ENCODE data around the gene USP12. TPM values are rescaled to one million over a fixed set of nuclear protein-coding genes. Genes with fewer than 3 reads are reported as not detected.

Gene USP12
- total RNA-seq, 5 donors from 2014 or later (not counting 1 experiment from before 2014, with no cell fraction given), result 20.9 to 43.6 (median 21.8) TPM

- no peaks in the 10 kb centered on the region for H3K4me1 Mint-ChIP-seq
- no peak overlapping the region for H3K4me3 Mint-ChIP-seq
- peaks cover 9 to 12% of the 10 kb centered on the region in 2 donors for H3K27me3 Mint-ChIP-seq
- peaks cover 0 to 4% (median 4%) of the 10 kb centered on the region in 3 donors for H3K9me3 Mint-ChIP-seq
- H3K27ac ChIP-seq (ENCODE audit: low read length), result no peak overlapping the region
- ChIA-PET POLR2A (interaction anchor here in 1 of 2 donors (0.6 kb wide), 1 partner anchor 113 kb away, joined by 9 read pairs; no protein-coding TSS in a partner anchor), CTCF (no interaction called here)
- H3K27ac Mint-ChIP-seq, result no peak overlapping the region
- DNase-seq (no peak), ATAC-seq (replicated peaks in 1 of 4) (no peak)
- no peaks in the 10 kb centered on the region for H3K36me3 ChIP-seq (ENCODE audit: control insufficient read depth in 2 of 2, extremely low read depth in 1 of 2, insufficient read depth in 1 of 2, low read length in 1 of 2)
- H3K4me1 ChIP-seq (ENCODE audit: control insufficient read depth in 1 of 2, extremely low read depth in 1 of 2, insufficient read depth in 2 of 2, low read length in 2 of 2), result no peaks in the 10 kb centered on the region
- H3K27me3 ChIP-seq (replicated peaks in 1 of 2; ENCODE audit: control insufficient read depth in 2 of 2, extremely low read depth in 1 of 2, insufficient read depth in 2 of 2, low read length in 1 of 2), result peaks cover 0 to 7% of the 10 kb centered on the region in 2 experiments
- WGBS (ENCODE audit: insufficient coverage), result 80% methylated on average over 1 of the region's 2 CpGs
- H3K9me3 ChIP-seq, result no peaks in the 10 kb centered on the region
- peaks cover 5% of the 10 kb centered on the region for H3K36me3 Mint-ChIP-seq
- H3K4me3 ChIP-seq (ENCODE audit: control insufficient read depth in 1 of 2, extremely low read depth in 1 of 2, low read length in 1 of 2), result no peak overlapping the region
These were observed 28.1 kb upstream of the USP12 start for GRCh38 chr13:27199696-27200095.

- Mint-ChIP-seq H3K9me3 (peaks cover 0 to 4% (median 4%) of the 10 kb centered on the region in 3 donors), H3K27ac (no peak overlapping the region), H3K36me3 (peaks cover 5% of the 10 kb centered on the region), H3K4me1 (no peaks in the 10 kb centered on the region), H3K27me3 (peaks cover 12 to 16% of the 10 kb centered on the region in 2 donors), H3K4me3 (no peak overlapping the region)
- H3K36me3 ChIP-seq (ENCODE audit: control insufficient read depth in 2 of 2, extremely low read depth in 1 of 2, insufficient read depth in 1 of 2, low read length in 1 of 2), result no peaks in the 10 kb centered on the region
- no peaks in the 10 kb centered on the region for H3K4me1 ChIP-seq (ENCODE audit: control insufficient read depth in 1 of 2, extremely low read depth in 1 of 2, insufficient read depth in 2 of 2, low read length in 2 of 2)
- H3K27ac ChIP-seq (ENCODE audit: low read length), result no peak overlapping the region
- DNase-seq (no peak), ATAC-seq (replicated peaks in 1 of 4) (no peak)
- ChIA-PET CTCF (no interaction called here), POLR2A (no interaction called here)
- WGBS (ENCODE audit: insufficient coverage), result 88% methylated on average over 2 of the region's 3 CpGs
- H3K4me3 ChIP-seq (ENCODE audit: control insufficient read depth in 1 of 2, extremely low read depth in 1 of 2, low read length in 1 of 2), result no peak overlapping the region
- peaks cover 0 to 12% of the 10 kb centered on the region in 2 experiments for H3K27me3 ChIP-seq (replicated peaks in 1 of 2; ENCODE audit: control insufficient read depth in 2 of 2, extremely low read depth in 1 of 2, insufficient read depth in 2 of 2, low read length in 1 of 2)
- H3K9me3 ChIP-seq, result no peaks in the 10 kb centered on the region
These were observed 27.6 kb upstream of the USP12 start for GRCh38 chr13:27199211-27199610.

GRCh38 chr13:27194895-27195764, 23.5 kb upstream of the USP12 start:
- Mint-ChIP-seq H3K27ac (no peak overlapping the region), H3K4me1 (no peaks in the 10 kb centered on the region), H3K9me3 (peaks cover 0 to 4% (median 4%) of the 10 kb centered on the region in 3 donors), H3K27me3 (peaks cover 18 to 28% of the 10 kb centered on the region in 2 donors), H3K4me3 (no peak overlapping the region), H3K36me3 (peaks cover 5% of the 10 kb centered on the region)
- Histone ChIP-seq H3K27me3 (replicated peaks in 1 of 2; ENCODE audit: control insufficient read depth in 2 of 2, extremely low read depth in 1 of 2, insufficient read depth in 2 of 2, low read length in 1 of 2) (peaks cover 0 to 18% of the 10 kb centered on the region in 2 experiments), H3K36me3 (ENCODE audit: control insufficient read depth in 2 of 2, extremely low read depth in 1 of 2, insufficient read depth in 1 of 2, low read length in 1 of 2) (no peaks in the 10 kb centered on the region), H3K4me3 (ENCODE audit: control insufficient read depth in 1 of 2, extremely low read depth in 1 of 2, low read length in 1 of 2) (no peak overlapping the region), H3K9me3 (no peaks in the 10 kb centered on the region), H3K27ac (ENCODE audit: low read length) (no peak overlapping the region), H3K4me1 (ENCODE audit: control insufficient read depth in 1 of 2, extremely low read depth in 1 of 2, insufficient read depth in 2 of 2, low read length in 2 of 2) (no peaks in the 10 kb centered on the region)
- ATAC-seq (replicated peaks in 1 of 4), result no peak
- no peak for DNase-seq
- ChIA-PET CTCF (interaction anchor here in 1 of 2 donors (0.5 kb wide), 1 partner anchor 10 kb away, joined by 3 read pairs; no protein-coding TSS in a partner anchor), POLR2A (interaction anchor here in 1 of 2 donors (0.6 kb wide), 1 partner anchor 89 kb away, joined by 3 read pairs; no protein-coding TSS in a partner anchor)
- 69% methylated on average over 5 of the region's 9 CpGs for WGBS (ENCODE audit: insufficient coverage)

GRCh38 chr13:27194209-27194608, 22.6 kb upstream of the USP12 start:
- WGBS (ENCODE audit: insufficient coverage), result 50% methylated on average over 1 of the region's 3 CpGs
- H3K27me3 Mint-ChIP-seq, result peaks cover 18 to 28% of the 10 kb centered on the region in 2 donors
- H3K4me1 Mint-ChIP-seq, result no peaks in the 10 kb centered on the region
- no peak for DNase-seq
- H3K9me3 Mint-ChIP-seq, result peaks cover 0 to 4% (median 4%) of the 10 kb centered on the region in 3 donors
- H3K27ac Mint-ChIP-seq, result no peak overlapping the region
- Histone ChIP-seq H3K9me3 (no peaks in the 10 kb centered on the region), H3K36me3 (ENCODE audit: control insufficient read depth in 2 of 2, extremely low read depth in 1 of 2, insufficient read depth in 1 of 2, low read length in 1 of 2) (no peaks in the 10 kb centered on the region), H3K4me3 (ENCODE audit: control insufficient read depth in 1 of 2, extremely low read depth in 1 of 2, low read length in 1 of 2) (no peak overlapping the region), H3K4me1 (ENCODE audit: control insufficient read depth in 1 of 2, extremely low read depth in 1 of 2, insufficient read depth in 2 of 2, low read length in 2 of 2) (no peaks in the 10 kb centered on the region), H3K27me3 (replicated peaks in 1 of 2; ENCODE audit: control insufficient read depth in 2 of 2, extremely low read depth in 1 of 2, insufficient read depth in 2 of 2, low read length in 1 of 2) (peaks cover 0 to 18% of the 10 kb centered on the region in 2 experiments), H3K27ac (ENCODE audit: low read length) (no peak overlapping the region)
- H3K36me3 Mint-ChIP-seq, result peaks cover 5% of the 10 kb centered on the region
- no peak overlapping the region for H3K4me3 Mint-ChIP-seq
- ChIA-PET CTCF (no interaction called here), POLR2A (interaction anchor here in 1 of 2 donors (0.5 kb wide), 1 partner anchor 69 kb away, joined by 5 read pairs; no protein-coding TSS in a partner anchor)
- ATAC-seq (replicated peaks in 1 of 4), result no peak

GRCh38 chr13:27193496-27193895, 21.9 kb upstream of the USP12 start:
- no peak for DNase-seq
- Mint-ChIP-seq H3K36me3 (peaks cover 5% of the 10 kb centered on the region), H3K4me1 (no peaks in the 10 kb centered on the region), H3K4me3 (no peak overlapping the region), H3K27me3 (peaks cover 18 to 28% of the 10 kb centered on the region in 2 donors), H3K27ac (no peak overlapping the region), H3K9me3 (peaks cover 0 to 4% (median 4%) of the 10 kb centered on the region in 3 donors)
- peaks cover 0 to 18% of the 10 kb centered on the region in 2 experiments for H3K27me3 ChIP-seq (replicated peaks in 1 of 2; ENCODE audit: control insufficient read depth in 2 of 2, extremely low read depth in 1 of 2, insufficient read depth in 2 of 2, low read length in 1 of 2)
- no peak for ATAC-seq (replicated peaks in 1 of 4)
- CTCF ChIA-PET, result interaction anchor here in 1 of 2 donors (0.7 kb wide), 1 partner anchor 11 kb away, joined by 6 read pairs; no protein-coding TSS in a partner anchor
- WGBS (ENCODE audit: insufficient coverage), result 94% methylated on average over 5 of the region's 10 CpGs
- POLR2A ChIA-PET, result interaction anchor here in 1 of 2 donors (0.5 to 0.6 kb wide), 2 partner anchors 70 to 186 kb away, joined by 3 to 5 read pairs; no protein-coding TSS in a partner anchor
- H3K36me3 ChIP-seq (ENCODE audit: control insufficient read depth in 2 of 2, extremely low read depth in 1 of 2, insufficient read depth in 1 of 2, low read length in 1 of 2), result no peaks in the 10 kb centered on the region
- H3K4me1 ChIP-seq (ENCODE audit: control insufficient read depth in 1 of 2, extremely low read depth in 1 of 2, insufficient read depth in 2 of 2, low read length in 2 of 2), result no peaks in the 10 kb centered on the region
- H3K27ac ChIP-seq (ENCODE audit: low read length), result no peak overlapping the region
- H3K4me3 ChIP-seq (ENCODE audit: control insufficient read depth in 1 of 2, extremely low read depth in 1 of 2, low read length in 1 of 2), result no peak overlapping the region
- no peaks in the 10 kb centered on the region for H3K9me3 ChIP-seq

- no CpG with 5 or more reads among the region's 1 CpG for WGBS (ENCODE audit: insufficient coverage)
- ATAC-seq (replicated peaks in 1 of 4) (no peak), DNase-seq (no peak)
- H3K36me3 ChIP-seq (ENCODE audit: control insufficient read depth in 2 of 2, extremely low read depth in 1 of 2, insufficient read depth in 1 of 2, low read length in 1 of 2), result no peaks in the 10 kb centered on the region
- H3K36me3 Mint-ChIP-seq, result peaks cover 4% of the 10 kb centered on the region
- H3K27me3 ChIP-seq (replicated peaks in 1 of 2; ENCODE audit: control insufficient read depth in 2 of 2, extremely low read depth in 1 of 2, insufficient read depth in 2 of 2, low read length in 1 of 2), result peaks cover 0 to 18% of the 10 kb centered on the region in 2 experiments
- no peak overlapping the region for H3K27ac ChIP-seq (ENCODE audit: low read length)
- ChIA-PET CTCF (interaction anchor here in 1 of 2 donors (0.7 kb wide), 1 partner anchor 12 kb away, joined by 6 read pairs; no protein-coding TSS in a partner anchor), POLR2A (interaction anchor here in 1 of 2 donors (0.6 kb wide), 1 partner anchor 186 kb away, joined by 3 read pairs; no protein-coding TSS in a partner anchor)
- no peaks in the 10 kb centered on the region for H3K4me1 Mint-ChIP-seq
- peaks cover 18 to 26% of the 10 kb centered on the region in 2 donors for H3K27me3 Mint-ChIP-seq
- H3K9me3 Mint-ChIP-seq, result peaks cover 0 to 3% (median 2%) of the 10 kb centered on the region in 3 donors
- H3K9me3 ChIP-seq, result no peaks in the 10 kb centered on the region
- no peaks in the 10 kb centered on the region for H3K4me1 ChIP-seq (ENCODE audit: control insufficient read depth in 1 of 2, extremely low read depth in 1 of 2, insufficient read depth in 2 of 2, low read length in 2 of 2)
- H3K4me3 ChIP-seq (ENCODE audit: control insufficient read depth in 1 of 2, extremely low read depth in 1 of 2, low read length in 1 of 2), result no peak overlapping the region
- no peak overlapping the region for H3K27ac Mint-ChIP-seq
- no peak overlapping the region for H3K4me3 Mint-ChIP-seq
These were observed 21.4 kb upstream of the USP12 start for GRCh38 chr13:27192973-27193372.
